ENCODE measurements around the gene SLC50A1.
"Not testable (repeated sequence)": the region's sequence is repeated elsewhere in the genome, so short reads cannot be mapped to it uniquely, and the experiment has no call there.

Gene SLC50A1

GRCh38 chr1:155116113-155116764 is 19.4 kb upstream of the SLC50A1 start:
- DNase-seq (ENCODE audit: low read depth in 1 of 2, low spot score in 1 of 2), result no peak

- no peak for DNase-seq (ENCODE audit: low read depth in 1 of 2, low spot score in 1 of 2)
Measured at GRCh38 chr1:155117610-155118009, 18.0 kb upstream of the SLC50A1 start.

- not testable (repeated sequence) for DNase-seq (ENCODE audit: low read depth in 1 of 2, low spot score in 1 of 2)
Measured at GRCh38 chr1:155118090-155118489, 17.6 kb upstream of the SLC50A1 start.

GRCh38 chr1:155120253-155120652 is 15.4 kb upstream of the SLC50A1 start:
- DNase-seq (ENCODE audit: low read depth in 1 of 2, low spot score in 1 of 2), result no peak

- no peak for DNase-seq (ENCODE audit: low read depth in 1 of 2, low spot score in 1 of 2)
Measured at GRCh38 chr1:155121249-155121648, 14.4 kb upstream of the SLC50A1 start.

GRCh38 chr1:155122308-155122707 is 13.3 kb upstream of the SLC50A1 start:
- DNase-seq (ENCODE audit: low read depth in 1 of 2, low spot score in 1 of 2), result no peak

- DNase-seq (ENCODE audit: low read depth in 1 of 2, low spot score in 1 of 2), result no peak
Measured at GRCh38 chr1:155123801-155124200, 11.9 kb upstream of the SLC50A1 start.

GRCh38 chr1:155124503-155125463 is 10.9 kb upstream of the SLC50A1 start:
- DNase-seq (ENCODE audit: low read depth in 1 of 2, low spot score in 1 of 2), result no peak

- no peak for DNase-seq (ENCODE audit: low read depth in 1 of 2, low spot score in 1 of 2)
Measured at GRCh38 chr1:155125511-155125945, 10.1 kb upstream of the SLC50A1 start.

- no peak for DNase-seq (ENCODE audit: low read depth in 1 of 2, low spot score in 1 of 2)
Measured at GRCh38 chr1:155125946-155126555, 9.6 kb upstream of the SLC50A1 start.

- DNase-seq (ENCODE audit: low read depth in 1 of 2, low spot score in 1 of 2), result no peak
Measured at GRCh38 chr1:155126556-155127104, 9.0 kb upstream of the SLC50A1 start.

GRCh38 chr1:155127105-155127966 is 8.3 kb upstream of the SLC50A1 start, which contains the start of gene EFNA1:
Gene EFNA1 (plus strand): TSS chr1:155127876. CDS start chr1:155127978, 102 bp downstream.
- no peak for DNase-seq (ENCODE audit: low read depth in 1 of 2, low spot score in 1 of 2)

- no peak for DNase-seq (ENCODE audit: low read depth in 1 of 2, low spot score in 1 of 2)
Measured at GRCh38 chr1:155127967-155128754, 7.5 kb upstream of the SLC50A1 start.

- DNase-seq (ENCODE audit: low read depth in 1 of 2, low spot score in 1 of 2), result no peak
Measured at GRCh38 chr1:155128755-155129473, 6.7 kb upstream of the SLC50A1 start.

- no peak for DNase-seq (ENCODE audit: low read depth in 1 of 2, low spot score in 1 of 2)
Measured at GRCh38 chr1:155130272-155131006, 5.2 kb upstream of the SLC50A1 start.

- DNase-seq (ENCODE audit: low read depth in 1 of 2, low spot score in 1 of 2), result no peak
Measured at GRCh38 chr1:155131285-155131684, 4.4 kb upstream of the SLC50A1 start.

GRCh38 chr1:155131856-155132255 is 3.8 kb upstream of the SLC50A1 start:
- DNase-seq (ENCODE audit: low read depth in 1 of 2, low spot score in 1 of 2), result no peak

GRCh38 chr1:155133799-155134281 is 1.8 kb upstream of the SLC50A1 start:
- DNase-seq (ENCODE audit: low read depth in 1 of 2, low spot score in 1 of 2), result no peak

All from activated T-helper 1 cell treated with anti-CD3 and anti-CD28 coated beads, Interleukin-2, amount 50 U/mL, for 16 hours (primary cell).